PC-9 (cell line): Measurements from ENCODE around the gene SREK1.

Source experiments
- EZH2 ChIP-seq: fragments of 200-600 bp; sonication (generic); IDR thresholded peaks from 2 replicates; pipeline ENCODE4 v1.8.0; 2017; ENCODE audit warnings: antibody characterized with exemption, low read depth
- TF ChIP-seq, protein P1 (sequence below): fragments of 200-600 bp; sonication (generic); conservative IDR thresholded peaks from 2 replicates; pipeline ENCODE4 v1.6.1; 2017; ENCODE audit warnings: mixed run types, antibody characterized with exemption, mild to moderate bottlenecking, moderate library complexity

DNA sequence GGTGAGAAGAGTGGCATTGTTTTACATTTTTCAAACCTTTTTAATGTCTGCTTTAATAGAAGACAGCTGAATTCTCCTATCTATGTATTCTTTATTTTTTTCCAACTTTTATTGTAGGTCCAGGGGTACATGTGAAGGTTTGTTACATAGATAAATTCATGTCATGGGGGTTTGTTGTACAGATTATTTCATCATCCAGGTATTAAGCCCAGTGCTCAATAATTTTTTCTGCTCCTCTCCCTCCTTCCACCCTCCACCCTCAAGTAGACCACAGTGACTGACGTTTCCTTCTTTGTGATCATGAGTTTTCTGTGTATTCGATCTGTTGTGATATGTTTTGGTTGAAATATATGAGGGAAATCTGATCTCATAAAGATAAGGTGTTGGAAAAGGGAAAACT, 1.7 kb upstream of the SREK1 start:
- no peak for TF ChIP-seq EZH2
- TF ChIP-seq, protein P1, sequence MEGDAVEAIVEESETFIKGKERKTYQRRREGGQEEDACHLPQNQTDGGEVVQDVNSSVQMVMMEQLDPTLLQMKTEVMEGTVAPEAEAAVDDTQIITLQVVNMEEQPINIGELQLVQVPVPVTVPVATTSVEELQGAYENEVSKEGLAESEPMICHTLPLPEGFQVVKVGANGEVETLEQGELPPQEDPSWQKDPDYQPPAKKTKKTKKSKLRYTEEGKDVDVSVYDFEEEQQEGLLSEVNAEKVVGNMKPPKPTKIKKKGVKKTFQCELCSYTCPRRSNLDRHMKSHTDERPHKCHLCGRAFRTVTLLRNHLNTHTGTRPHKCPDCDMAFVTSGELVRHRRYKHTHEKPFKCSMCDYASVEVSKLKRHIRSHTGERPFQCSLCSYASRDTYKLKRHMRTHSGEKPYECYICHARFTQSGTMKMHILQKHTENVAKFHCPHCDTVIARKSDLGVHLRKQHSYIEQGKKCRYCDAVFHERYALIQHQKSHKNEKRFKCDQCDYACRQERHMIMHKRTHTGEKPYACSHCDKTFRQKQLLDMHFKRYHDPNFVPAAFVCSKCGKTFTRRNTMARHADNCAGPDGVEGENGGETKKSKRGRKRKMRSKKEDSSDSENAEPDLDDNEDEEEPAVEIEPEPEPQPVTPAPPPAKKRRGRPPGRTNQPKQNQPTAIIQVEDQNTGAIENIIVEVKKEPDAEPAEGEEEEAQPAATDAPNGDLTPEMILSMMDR: no peak
